ENCODE results near the gene RPL36A. TPM values are rescaled to one million over a fixed set of nuclear protein-coding genes. Genes with fewer than 3 reads are reported as not detected.

The RPL36A gene
- total RNA-seq, 4 donors from 2014 or later = 706 to 2,007 (median 1,553) TPM

DNA sequence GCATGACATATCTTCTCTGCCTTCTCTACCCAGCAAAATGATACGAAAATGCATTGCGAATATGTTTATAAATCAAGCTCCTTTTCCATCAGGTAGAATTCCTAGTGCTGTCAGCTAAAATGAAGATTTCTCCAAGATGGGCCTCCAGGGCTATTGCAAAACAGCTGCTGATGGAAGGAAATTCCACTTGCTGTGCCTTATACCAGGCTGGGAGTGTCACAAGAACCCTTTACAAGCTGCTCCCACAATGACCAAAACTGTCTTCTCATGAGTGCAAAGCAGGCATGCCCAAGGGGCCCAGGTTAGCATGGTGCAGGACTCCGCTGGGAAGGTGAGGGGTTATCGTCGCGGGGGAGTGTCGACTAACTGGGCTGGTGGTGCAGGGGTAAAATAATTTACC lies 25.9 kb downstream of the RPL36A start:
- WGBS, 2 donors = 81 to 87% methylated on average over 7 of the region's 7 CpGs
- intact Hi-C loops (cut with DNase I) = loop anchor here (10.0 kb wide), 1 partner anchor 178 kb away; no protein-coding TSS in a partner anchor
- peaks cover 0 to 24% (median 0%) of the 10 kb centered on the region in 3 donors for H3K36me3 ChIP-seq
- no peaks in the 10 kb centered on the region for H3K9me3 ChIP-seq
- H3K4me3 ChIP-seq = no peak overlapping the region
- no peaks in the 10 kb centered on the region for H3K27me3 ChIP-seq
- H3K4me1 ChIP-seq = peaks cover 0 to 50% (median 3%) of the 10 kb centered on the region in 3 donors
- TF ChIP-seq CTCF (IDR thresholded peaks at IDR 0.05) (no peak), POLR2A (IDR thresholded peaks at IDR 0.05) (no peak)
- no peak overlapping the region for H3K27ac ChIP-seq
- DNase-seq = no peak

DNA sequence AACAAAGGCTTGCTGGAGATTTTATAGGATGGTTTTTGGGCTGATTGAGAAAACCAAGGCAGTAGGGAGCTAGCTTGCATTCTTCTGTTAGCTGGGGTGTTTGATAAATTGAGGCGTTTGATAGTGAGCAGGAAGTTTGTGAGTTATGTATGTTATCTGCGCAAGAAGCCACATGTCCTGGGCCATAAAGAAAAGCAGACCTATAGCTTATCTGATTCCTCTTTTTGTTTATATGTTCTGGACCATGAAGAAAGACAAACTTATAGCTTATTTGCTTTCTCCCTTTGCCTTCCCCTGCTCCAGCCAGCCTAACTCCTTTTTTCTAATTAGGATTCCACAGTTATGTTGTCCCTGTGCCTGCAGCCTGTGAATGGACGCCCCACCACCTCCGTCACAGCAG lies 26.4 kb downstream of the RPL36A start:
- Histone ChIP-seq H3K4me1 (peaks cover 0 to 46% (median 3%) of the 10 kb centered on the region in 3 donors), H3K9me3 (no peaks in the 10 kb centered on the region), H3K27me3 (no peaks in the 10 kb centered on the region), H3K36me3 (peaks cover 0 to 19% (median 0%) of the 10 kb centered on the region in 3 donors), H3K4me3 (no peak overlapping the region), H3K27ac (peak overlapping the region in 2 of 4 donors; percentile 89 to 92)
- TF ChIP-seq POLR2A (IDR thresholded peaks at IDR 0.05) (no peak), CTCF (IDR thresholded peaks at IDR 0.05) (no peak)
- intact Hi-C loops (cut with DNase I) = loop anchor here (10.0 kb wide), 1 partner anchor 178 kb away; no protein-coding TSS in a partner anchor
- no peak for DNase-seq
- 62 to 70% methylated on average over 4 of the region's 4 CpGs for WGBS, 2 donors

GRCh38 chrX:101417981-101418841 lies 27.4 kb downstream of the RPL36A start:
- intact Hi-C loops (cut with DNase I) = loop anchor here (10.0 kb wide), 1 partner anchor 177 kb away; no protein-coding TSS in a partner anchor
- Histone ChIP-seq H3K36me3 (peaks cover 0 to 9% (median 0%) of the 10 kb centered on the region in 3 donors), H3K27ac (peak overlapping the region; percentile 87 to 93 (median 90)), H3K4me3 (peak overlapping the region; percentile 50 to 78 (median 62)), H3K27me3 (no peaks in the 10 kb centered on the region), H3K9me3 (no peaks in the 10 kb centered on the region), H3K4me1 (peaks cover 0 to 35% (median 3%) of the 10 kb centered on the region in 3 donors)
- 2 to 33% methylated on average over 16 to 17 of the region's 56 CpGs for WGBS, 2 donors
- TF ChIP-seq POLR2A (IDR thresholded peaks at IDR 0.05) (peak in 1 of 4 donors; percentile 25), CTCF (IDR thresholded peaks at IDR 0.05) (no peak)
- DNase-seq = no peak

GRCh38 chrX:101419489-101419888 lies 28.7 kb downstream of the RPL36A start:
- peaks cover 0 to 10% (median 0%) of the 10 kb centered on the region in 3 donors for H3K36me3 ChIP-seq
- DNase-seq = no peak
- no peaks in the 10 kb centered on the region for H3K9me3 ChIP-seq
- peak overlapping the region in 2 of 4 donors; percentile 3 to 89 for H3K27ac ChIP-seq
- TF ChIP-seq POLR2A (IDR thresholded peaks at IDR 0.05) (no peak), CTCF (IDR thresholded peaks at IDR 0.05) (no peak)
- intact Hi-C loops (cut with DNase I) = loop anchor here (10.0 kb wide), 1 partner anchor 175 kb away; no protein-coding TSS in a partner anchor
- H3K27me3 ChIP-seq = no peaks in the 10 kb centered on the region
- peak overlapping the region in 1 of 4 donors; percentile 78 for H3K4me3 ChIP-seq
- peaks cover 0 to 34% (median 3%) of the 10 kb centered on the region in 3 donors for H3K4me1 ChIP-seq
- WGBS, 2 donors = 79 to 88% methylated on average over 2 of the region's 2 CpGs

DNA sequence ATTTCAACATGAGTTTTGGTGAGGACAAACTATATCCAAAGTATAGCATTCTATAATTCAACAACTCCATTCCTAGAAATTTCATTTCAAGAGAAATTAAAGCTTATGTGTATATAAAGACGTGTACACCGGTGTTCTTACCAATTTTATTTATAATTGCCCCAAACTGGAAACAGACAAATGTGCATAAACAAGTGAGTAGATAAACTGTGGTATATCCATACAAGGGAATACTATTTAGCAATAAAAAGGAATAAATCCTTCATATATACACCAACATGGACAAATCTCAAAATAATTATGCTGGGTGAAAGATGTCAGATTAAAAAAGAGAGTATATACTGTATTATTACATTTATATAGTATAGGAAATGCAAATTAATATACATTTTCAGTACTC lies 37.1 kb downstream of the RPL36A start:
- intact Hi-C loops (cut with DNase I) = no loop called here
- Histone ChIP-seq H3K27me3 (no peaks in the 10 kb centered on the region), H3K4me1 (no peaks in the 10 kb centered on the region), H3K4me3 (no peak overlapping the region), H3K27ac (no peak overlapping the region), H3K9me3 (peaks cover 0 to 10% (median 0%) of the 10 kb centered on the region in 3 donors), H3K36me3 (peaks cover 0 to 69% (median 0%) of the 10 kb centered on the region in 3 donors)
- 96 to 97% methylated on average over 2 of the region's 2 CpGs for WGBS, 2 donors
- DNase-seq = no peak
- TF ChIP-seq POLR2A (IDR thresholded peaks at IDR 0.05) (no peak), CTCF (IDR thresholded peaks at IDR 0.05) (no peak)

Measured in esophagus squamous epithelium (tissue), 5 donors.